Measurements from ENCODE around the gene HM13. TPM values are rescaled to one million over a fixed set of nuclear protein-coding genes. Genes with fewer than 3 reads are reported as not detected.

HM13 gene
- total RNA-seq: 101 and 113 TPM in 2 replicates

GRCh38 chr20:31514154-31515071 lies at the start of gene HM13:
TSS of gene HM13 (plus strand) at chr20:31514442. CDS start at chr20:31514552, 110 bp downstream.

GRCh38 chr20:31474758-31475427 lies 39.3 kb upstream of the HM13 start, which contains the start of the genes DEFB124 and REM1:
TSS of gene DEFB124 (minus strand) at chr20:31475127. CDS start at chr20:31473013, 2,114 bp downstream.
TSS of gene REM1 (plus strand) at chr20:31475288. CDS start at chr20:31476446, 1,158 bp downstream.

GRCh38 chr20:31605031-31605901 lies 91.0 kb downstream of the HM13 start, which contains the start of gene ID1:
TSS of gene ID1 (plus strand) at chr20:31605289. CDS start at chr20:31605388, 99 bp downstream.

Other genes with a start within 250 kb of the HM13 start
- gene DEFB116, start 205.9 kb upstream of the HM13 start, total RNA-seq: not detected in 2 replicates
- not detected in 2 replicates for gene DEFB118, start 145.8 kb upstream of the HM13 start, total RNA-seq
- gene DEFB119, start 123.9 kb upstream of the HM13 start, total RNA-seq: not detected in 2 replicates
- gene DEFB121, start 108.2 kb upstream of the HM13 start, total RNA-seq: not detected in 2 replicates
- gene DEFB123, start 73.8 kb upstream of the HM13 start, total RNA-seq: not detected in 2 replicates
- not detected in 2 replicates for gene DEFB124, start 39.3 kb upstream of the HM13 start, total RNA-seq
- 0.07 and 4.0 TPM in 2 replicates for gene REM1, start 39.2 kb upstream of the HM13 start, total RNA-seq
- gene ID1, start 90.8 kb downstream of the HM13 start, total RNA-seq: 54.3 and 178 TPM in 2 replicates
- 0.13 TPM in 1 of 2 replicates, not detected in the other for gene COX4I2, start 123.5 kb downstream of the HM13 start, total RNA-seq
- gene BCL2L1, start 208.4 kb downstream of the HM13 start, total RNA-seq: 94.6 and 101 TPM in 2 replicates
- gene TPX2, start 224.8 kb downstream of the HM13 start, total RNA-seq: 10.6 and 22.9 TPM in 2 replicates

All from smooth muscle cell of the pulmonary artery (primary cell).